Sigmoid colon (tissue), 4 donors: Measurements from ENCODE around the gene KIF1A.

Source experiments
- CTCF ChIP-seq, 4 experiments: fragments of 450-650 bp in 3 of 4; fragments of 200-600 bp in 1 of 4; IDR thresholded peaks; one replicate each; pipeline ENCODE4 v1.5.1; 2016 to 2019; ENCODE audit warnings: antibody characterized with exemption in 4 of 4, mild to moderate bottlenecking in 3 of 4, moderate library complexity in 2 of 4
- EP300 ChIP-seq, 4 donors: sonication (generic); formaldehyde crosslinking; IDR thresholded peaks; one replicate each; pipeline ENCODE4 v1.6.1; 2017; ENCODE audit warnings: antibody characterized with exemption in 4 of 4
- POLR2A ChIP-seq, 2 donors: fragments of 450-650 bp; IDR thresholded peaks; one replicate each; pipeline ENCODE4 v1.6.1; 2016; ENCODE audit warnings: antibody characterized with exemption in 2 of 2, mild to moderate bottlenecking in 2 of 2, moderate library complexity in 2 of 2
- POLR2AphosphoS5 ChIP-seq, 4 donors: sonication (generic); formaldehyde crosslinking; IDR thresholded peaks; one replicate each; pipeline ENCODE4 v1.6.1; 2017; ENCODE audit warnings: antibody characterized with exemption in 4 of 4

DNA sequence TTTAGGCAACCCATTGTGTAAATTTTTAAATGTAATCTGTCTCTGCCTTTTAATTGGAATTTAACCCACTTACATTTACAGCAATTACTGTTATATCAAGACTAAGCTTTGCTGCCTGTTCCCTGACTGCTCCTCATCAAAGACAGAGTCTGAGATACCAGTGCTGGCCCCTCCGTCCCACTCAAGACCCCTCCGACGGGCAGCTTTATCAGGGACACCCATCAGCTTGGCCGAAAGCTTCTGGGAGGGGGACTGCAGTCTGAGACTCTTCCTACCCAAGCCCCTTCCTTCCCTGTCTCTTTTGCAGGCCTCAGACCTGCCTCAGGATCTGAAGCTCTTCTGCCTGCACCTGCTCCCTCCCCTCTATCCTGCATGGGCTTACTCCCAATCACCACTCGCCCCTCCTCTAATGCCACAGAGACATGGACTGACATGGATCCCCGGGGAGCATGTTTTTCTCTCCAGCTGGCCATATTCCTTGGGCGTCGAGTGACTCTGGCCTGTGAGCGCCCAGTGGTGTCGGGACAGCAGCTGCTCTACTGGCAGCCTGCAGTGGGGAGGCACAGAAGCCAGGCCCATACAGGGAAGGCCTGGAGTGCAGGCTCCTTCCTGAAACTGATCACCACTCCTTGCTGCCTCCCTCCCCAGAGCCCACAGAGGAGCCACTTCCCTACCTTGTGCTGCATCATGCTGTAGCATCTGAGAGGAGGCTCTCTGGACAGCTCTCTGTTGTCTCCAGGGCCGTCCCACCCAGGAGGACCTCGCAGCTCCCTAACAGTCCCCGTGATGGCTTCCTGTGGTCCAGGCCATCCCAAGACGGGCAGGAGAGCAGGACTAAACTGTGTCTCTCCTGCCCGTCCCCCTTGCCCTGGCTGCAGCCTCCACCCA lies 3.7 kb upstream of the KIF1A start:
- TF ChIP-seq CTCF (IDR thresholded peaks at IDR 0.05) (no peak), POLR2AphosphoS5 (IDR thresholded peaks at IDR 0.05) (no peak), POLR2A (IDR thresholded peaks at IDR 0.05) (no peak), EP300 (IDR thresholded peaks at IDR 0.05) (no peak)
